ENCODE results near the gene GABARAPL2. TPM values are rescaled to one million over a fixed set of nuclear protein-coding genes. Genes with fewer than 3 reads are reported as not detected.

Gene GABARAPL2
- total and polyA plus RNA-seq, 2 donors (not counting 1 experiment from before 2014, with no cell fraction given), result 73.0 to 84.9 TPM

GRCh38 chr16:75519175-75519574, 47.0 kb upstream of the GABARAPL2 start:
- Histone ChIP-seq H4K20me1 (ENCODE audit: control insufficient read depth, insufficient read depth, low read length, poor library complexity, severe bottlenecking) (no peaks in the 10 kb centered on the region), H3K9me3 (ENCODE audit: control extremely low read depth in 1 of 3, control insufficient read depth in 2 of 3, insufficient read depth in 1 of 3, low read length in 2 of 3) (no peaks in the 10 kb centered on the region), H2AFZ (ENCODE audit: insufficient read depth, low read depth, low read length, poor library complexity, severe bottlenecking) (no peak overlapping the region), H3K4me2 (replicated peaks; ENCODE audit: low read depth, low read length, poor library complexity, severe bottlenecking) (no peak overlapping the region), H3K4me1 (ENCODE audit: control insufficient read depth in 2 of 2, insufficient read depth in 2 of 2, low read length in 2 of 2) (peaks cover 0 to 13% of the 10 kb centered on the region in 2 donors), H3K4me3 (ENCODE audit: control extremely low read depth in 1 of 5, extremely low read depth in 1 of 5, insufficient read depth in 1 of 5, low read depth in 2 of 5, low read length in 4 of 5) (no peak overlapping the region), H3K36me3 (replicated peaks in 1 of 2; ENCODE audit: control extremely low read depth in 1 of 2, control insufficient read depth in 1 of 2, extremely low read depth in 1 of 2, insufficient read depth in 2 of 2, low read length in 1 of 2) (no peaks in the 10 kb centered on the region), H3K27ac (ENCODE audit: low read length in 2 of 2) (no peak overlapping the region), H3K27me3 (replicated peaks in 1 of 4; ENCODE audit: control extremely low read depth in 1 of 4, control insufficient read depth in 3 of 4, insufficient read depth in 4 of 4, low read length in 3 of 4) (no peaks in the 10 kb centered on the region), H3K79me2 (ENCODE audit: control insufficient read depth, insufficient read depth, low read length) (no peaks in the 10 kb centered on the region), H3K9ac (ENCODE audit: low read length) (no peak overlapping the region)
- TF ChIP-seq CTCF (IDR thresholded peaks at IDR 0.05) (no peak), EZH2 (IDR thresholded peaks at IDR 0.05; ENCODE audit: borderline replicate concordance, insufficient read depth, low read depth, low read length, poor library complexity, severe bottlenecking) (no peak)
- Mint-ChIP-seq H3K27me3 (no peaks in the 10 kb centered on the region), H3K4me1 (peaks cover 12% of the 10 kb centered on the region), H3K4me3 (no peak overlapping the region), H3K27ac (no peak overlapping the region), H3K9me3 (ENCODE audit: insufficient read depth) (no peaks in the 10 kb centered on the region)
- intact Hi-C loops (cut with micrococcal nuclease), result no loop called here
- ATAC-seq (ENCODE audit: low read depth), result no peak
- ChIA-PET POLR2A (no interaction called here), CTCF (interaction anchor here (1.4 to 3.5 kb wide), 4 partner anchors 47 to 245 kb away, joined by 4 to 17 read pairs (median 12); partner anchors contain the start of genes KARS1 and TERF2IP)
- DNase-seq, result no peak
- 100% methylated on average over 2 of the region's 6 CpGs for WGBS (ENCODE audit: insufficient coverage)

GRCh38 chr16:75526032-75526790, 40.0 kb upstream of the GABARAPL2 start:
- H3K27ac Mint-ChIP-seq, result no peak overlapping the region
- H3K9ac ChIP-seq (ENCODE audit: low read length), result no peak overlapping the region
- H3K27ac ChIP-seq (ENCODE audit: low read length in 2 of 2), result no peak overlapping the region
- H3K4me1 Mint-ChIP-seq, result peaks cover 3% of the 10 kb centered on the region
- H3K27me3 Mint-ChIP-seq, result no peaks in the 10 kb centered on the region
- DNase-seq (no peak), ATAC-seq (ENCODE audit: low read depth) (no peak)
- intact Hi-C loops (cut with micrococcal nuclease), result no loop called here
- no peaks in the 10 kb centered on the region for H3K79me2 ChIP-seq (ENCODE audit: control insufficient read depth, insufficient read depth, low read length)
- WGBS (ENCODE audit: insufficient coverage), result 93% methylated on average over 5 of the region's 5 CpGs
- no peak overlapping the region for H2AFZ ChIP-seq (ENCODE audit: insufficient read depth, low read depth, low read length, poor library complexity, severe bottlenecking)
- ChIA-PET CTCF (no interaction called here), POLR2A (no interaction called here)
- no peak overlapping the region for H3K4me3 ChIP-seq (ENCODE audit: control extremely low read depth in 1 of 5, extremely low read depth in 1 of 5, insufficient read depth in 1 of 5, low read depth in 2 of 5, low read length in 4 of 5)
- H3K9me3 ChIP-seq (ENCODE audit: control extremely low read depth in 1 of 3, control insufficient read depth in 2 of 3, insufficient read depth in 1 of 3, low read length in 2 of 3), result peaks cover 0 to 4% (median 0%) of the 10 kb centered on the region in 3 donors
- H3K36me3 ChIP-seq (replicated peaks in 1 of 2; ENCODE audit: control extremely low read depth in 1 of 2, control insufficient read depth in 1 of 2, extremely low read depth in 1 of 2, insufficient read depth in 2 of 2, low read length in 1 of 2), result no peaks in the 10 kb centered on the region
- H3K4me3 Mint-ChIP-seq, result no peak overlapping the region
- H3K27me3 ChIP-seq (replicated peaks in 1 of 4; ENCODE audit: control extremely low read depth in 1 of 4, control insufficient read depth in 3 of 4, insufficient read depth in 4 of 4, low read length in 3 of 4), result no peaks in the 10 kb centered on the region
- H3K4me1 ChIP-seq (ENCODE audit: control insufficient read depth in 2 of 2, insufficient read depth in 2 of 2, low read length in 2 of 2), result peaks cover 0 to 3% of the 10 kb centered on the region in 2 donors
- no peaks in the 10 kb centered on the region for H3K9me3 Mint-ChIP-seq (ENCODE audit: insufficient read depth)
- TF ChIP-seq EZH2 (IDR thresholded peaks at IDR 0.05; ENCODE audit: borderline replicate concordance, insufficient read depth, low read depth, low read length, poor library complexity, severe bottlenecking) (no peak), CTCF (IDR thresholded peaks at IDR 0.05) (no peak)
- no peak overlapping the region for H3K4me2 ChIP-seq (replicated peaks; ENCODE audit: low read depth, low read length, poor library complexity, severe bottlenecking)
- no peaks in the 10 kb centered on the region for H4K20me1 ChIP-seq (ENCODE audit: control insufficient read depth, insufficient read depth, low read length, poor library complexity, severe bottlenecking)
